HepG2 (cell line): ENCODE data around the gene POU3F3.

Experiments used
- CTCF ChIP-seq: sonication (generic); formaldehyde crosslinking; IDR thresholded peaks from 2 replicates; pipeline ENCODE4 v1.5.0; 2020; ENCODE audit warnings: mild to moderate bottlenecking, missing genetic modification reagents, moderate library complexity
- TCF7L2 ChIP-seq: IDR thresholded peaks from 2 replicates; pipeline ENCODE4 v1.6.1; 2011; ENCODE audit warnings: mild to moderate bottlenecking, low read depth, low read length, moderate library complexity
- ZNF274 ChIP-seq: sonication (generic); formaldehyde crosslinking; IDR thresholded peaks from 2 replicates; pipeline ENCODE4 v1.5.1; 2020; ENCODE audit warnings: mild to moderate bottlenecking, missing genetic modification reagents

- TF ChIP-seq ZNF274 (CRISPR knock-in tag) (no peak), CTCF (CRISPR knock-in tag) (peak; percentile 22; the same call in 1 of the 2 replicates), TCF7L2 (no peak)
These were observed 49.6 kb upstream of the POU3F3 start for GRCh38 chr2:104804148-104804890.
